Rectal smooth muscle tissue (tissue), 1 donor: ENCODE results near the gene EPHA5.

Source experiments
- H3K27ac ChIP-seq: one replicate; pipeline ENCODE4 v1.7.0; 2013; ENCODE audit warnings: low read depth, low read length, inconsistent platforms
- H3K27me3 ChIP-seq: one replicate; pipeline ENCODE4 v1.7.0; 2013; ENCODE audit warnings: low read length; ENCODE audit not compliant: control insufficient read depth, insufficient read depth
- H3K36me3 ChIP-seq: one replicate; pipeline ENCODE4 v1.7.0; 2013; ENCODE audit warnings: low read length; ENCODE audit not compliant: control insufficient read depth, insufficient read depth
- H3K4me1 ChIP-seq: one replicate; pipeline ENCODE4 v1.7.0; 2013; ENCODE audit warnings: low read length; ENCODE audit not compliant: control insufficient read depth, insufficient read depth
- H3K4me3 ChIP-seq: one replicate; pipeline ENCODE4 v1.7.0; 2013; ENCODE audit warnings: low read length
- H3K9ac ChIP-seq: one replicate; pipeline ENCODE4 v1.7.0; 2013; ENCODE audit warnings: low read length

Gene EPHA5

GRCh38 chr4:65457011-65457410, 213.3 kb downstream of the EPHA5 start:
- Histone ChIP-seq H3K36me3 (no peaks in the 10 kb centered on the region), H3K4me3 (no peak overlapping the region), H3K4me1 (no peaks in the 10 kb centered on the region)

GRCh38 chr4:65456579-65456978, 213.7 kb downstream of the EPHA5 start:
- no peak overlapping the region for H3K27ac ChIP-seq
- no peak overlapping the region for H3K4me3 ChIP-seq
- no peaks in the 10 kb centered on the region for H3K36me3 ChIP-seq
- H3K4me1 ChIP-seq, result no peaks in the 10 kb centered on the region
- H3K9ac ChIP-seq, result no peak overlapping the region
- H3K27me3 ChIP-seq, result no peaks in the 10 kb centered on the region

More at GRCh38 chr4:65457011-65457410, 213.3 kb downstream of the EPHA5 start:
- Histone ChIP-seq H3K27me3 (no peaks in the 10 kb centered on the region), H3K9ac (no peak overlapping the region), H3K27ac (no peak overlapping the region)

- no peaks in the 10 kb centered on the region for H3K4me1 ChIP-seq
- H3K36me3 ChIP-seq, result no peaks in the 10 kb centered on the region
- H3K27me3 ChIP-seq, result no peaks in the 10 kb centered on the region
- no peak overlapping the region for H3K9ac ChIP-seq
- H3K4me3 ChIP-seq, result no peak overlapping the region
- H3K27ac ChIP-seq, result no peak overlapping the region
Observed at GRCh38 chr4:65453398-65453797, 216.9 kb downstream of the EPHA5 start.

GRCh38 chr4:65450899-65451298, 219.4 kb downstream of the EPHA5 start:
- no peaks in the 10 kb centered on the region for H3K36me3 ChIP-seq
- H3K27me3 ChIP-seq, result no peaks in the 10 kb centered on the region
- no peaks in the 10 kb centered on the region for H3K4me1 ChIP-seq
- no peak overlapping the region for H3K4me3 ChIP-seq
- no peak overlapping the region for H3K9ac ChIP-seq
- no peak overlapping the region for H3K27ac ChIP-seq

GRCh38 chr4:65437102-65437501, 233.2 kb downstream of the EPHA5 start:
- H3K4me3 ChIP-seq, result no peak overlapping the region
- H3K36me3 ChIP-seq, result no peaks in the 10 kb centered on the region
- no peak overlapping the region for H3K9ac ChIP-seq
- no peak overlapping the region for H3K27ac ChIP-seq
- H3K27me3 ChIP-seq, result no peaks in the 10 kb centered on the region
- H3K4me1 ChIP-seq, result no peaks in the 10 kb centered on the region

- H3K27me3 ChIP-seq, result no peaks in the 10 kb centered on the region
- no peaks in the 10 kb centered on the region for H3K4me1 ChIP-seq
- no peak overlapping the region for H3K9ac ChIP-seq
- no peaks in the 10 kb centered on the region for H3K36me3 ChIP-seq
- H3K4me3 ChIP-seq, result no peak overlapping the region
- no peak overlapping the region for H3K27ac ChIP-seq
Observed at GRCh38 chr4:65422109-65422508, 248.2 kb downstream of the EPHA5 start.

- Histone ChIP-seq H3K27me3 (no peaks in the 10 kb centered on the region), H3K4me1 (no peaks in the 10 kb centered on the region), H3K27ac (no peak overlapping the region), H3K4me3 (no peak overlapping the region), H3K9ac (no peak overlapping the region), H3K36me3 (no peaks in the 10 kb centered on the region)
Observed at GRCh38 chr4:65420036-65420435, 250.3 kb downstream of the EPHA5 start.

- no peaks in the 10 kb centered on the region for H3K36me3 ChIP-seq
- no peak overlapping the region for H3K9ac ChIP-seq
- no peak overlapping the region for H3K27ac ChIP-seq
- H3K27me3 ChIP-seq, result no peaks in the 10 kb centered on the region
- H3K4me3 ChIP-seq, result no peak overlapping the region
- H3K4me1 ChIP-seq, result no peaks in the 10 kb centered on the region
Observed at GRCh38 chr4:65416891-65417290, 253.4 kb downstream of the EPHA5 start.

- H3K36me3 ChIP-seq, result no peaks in the 10 kb centered on the region
- no peak overlapping the region for H3K9ac ChIP-seq
- H3K27ac ChIP-seq, result no peak overlapping the region
- H3K4me3 ChIP-seq, result no peak overlapping the region
- no peaks in the 10 kb centered on the region for H3K4me1 ChIP-seq
- no peaks in the 10 kb centered on the region for H3K27me3 ChIP-seq
Observed at GRCh38 chr4:65407483-65407882, 262.8 kb downstream of the EPHA5 start.

- Histone ChIP-seq H3K9ac (no peak overlapping the region), H3K27ac (no peak overlapping the region), H3K4me1 (no peaks in the 10 kb centered on the region), H3K27me3 (no peaks in the 10 kb centered on the region), H3K4me3 (no peak overlapping the region), H3K36me3 (no peaks in the 10 kb centered on the region)
Observed at GRCh38 chr4:65401083-65401482, 269.2 kb downstream of the EPHA5 start.

GRCh38 chr4:65399084-65399483, 271.2 kb downstream of the EPHA5 start:
- no peaks in the 10 kb centered on the region for H3K36me3 ChIP-seq

GRCh38 chr4:65393078-65393477, 277.2 kb downstream of the EPHA5 start:
- Histone ChIP-seq H3K27ac (no peak overlapping the region), H3K27me3 (no peaks in the 10 kb centered on the region), H3K36me3 (no peaks in the 10 kb centered on the region), H3K4me3 (no peak overlapping the region), H3K4me1 (no peaks in the 10 kb centered on the region), H3K9ac (no peak overlapping the region)

More at GRCh38 chr4:65399084-65399483, 271.2 kb downstream of the EPHA5 start:
- Histone ChIP-seq H3K27me3 (no peaks in the 10 kb centered on the region), H3K4me1 (no peaks in the 10 kb centered on the region), H3K9ac (no peak overlapping the region), H3K27ac (no peak overlapping the region), H3K4me3 (no peak overlapping the region)

- no peaks in the 10 kb centered on the region for H3K4me1 ChIP-seq
- H3K27me3 ChIP-seq, result no peaks in the 10 kb centered on the region
- no peak overlapping the region for H3K27ac ChIP-seq
- H3K4me3 ChIP-seq, result no peak overlapping the region
- no peak overlapping the region for H3K9ac ChIP-seq
- H3K36me3 ChIP-seq, result no peaks in the 10 kb centered on the region
Observed at GRCh38 chr4:65392488-65392887, 277.8 kb downstream of the EPHA5 start.
